ENCODE measurements around the gene UBASH3B. TPM values are rescaled to one million over a fixed set of nuclear protein-coding genes. Genes with fewer than 3 reads are reported as not detected.

The UBASH3B gene
- total RNA-seq, 2 experiments from 2014 or later, result 54.7 to 73.0 TPM

DNA sequence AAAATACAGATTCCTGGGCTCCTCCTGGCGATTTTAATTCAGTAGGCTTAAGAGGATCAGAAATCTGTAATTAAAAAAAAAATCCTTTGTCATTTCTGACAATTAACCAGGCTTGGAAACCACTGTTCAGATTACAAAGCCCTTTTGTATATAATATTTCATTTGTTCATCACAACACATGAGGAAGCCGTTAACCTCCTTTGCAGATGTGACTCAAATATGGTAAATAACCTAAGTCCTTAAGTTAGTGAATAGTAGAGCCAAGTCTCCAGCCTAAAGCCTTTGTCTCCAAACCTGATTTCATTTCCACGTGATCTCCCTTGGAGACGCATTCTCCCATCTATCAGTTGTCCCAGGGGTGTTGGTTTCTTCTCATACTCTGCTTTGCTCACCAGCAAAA, 67.6 kb downstream of the UBASH3B start:
- intact Hi-C loops (cut with micrococcal nuclease; ENCODE audit: unreplicated experiment), result no loop called here
- H3K4me3 ChIP-seq (ENCODE audit: low read depth, low read length, poor library complexity, severe bottlenecking), result no peak overlapping the region
- H2AFZ ChIP-seq (ENCODE audit: low read length), result no peak overlapping the region
- no peaks in the 10 kb centered on the region for H3K9me2 ChIP-seq (ENCODE audit: insufficient read depth, low read length)
- peaks cover 91% of the 10 kb centered on the region for H3K4me1 ChIP-seq (ENCODE audit: insufficient read depth, low read length, poor library complexity, severe bottlenecking)
- no peak for DNase-seq (ENCODE audit: low spot score)
- H4K20me1 ChIP-seq (ENCODE audit: insufficient read depth, low read length), result no peaks in the 10 kb centered on the region
- POLR2A ChIA-PET, result interaction anchor here (0.8 to 2.7 kb wide), 6 partner anchors 9 to 54 kb away, joined by 3 to 8 read pairs (median 4); no protein-coding TSS in a partner anchor
- TF ChIP-seq, protein P1, sequence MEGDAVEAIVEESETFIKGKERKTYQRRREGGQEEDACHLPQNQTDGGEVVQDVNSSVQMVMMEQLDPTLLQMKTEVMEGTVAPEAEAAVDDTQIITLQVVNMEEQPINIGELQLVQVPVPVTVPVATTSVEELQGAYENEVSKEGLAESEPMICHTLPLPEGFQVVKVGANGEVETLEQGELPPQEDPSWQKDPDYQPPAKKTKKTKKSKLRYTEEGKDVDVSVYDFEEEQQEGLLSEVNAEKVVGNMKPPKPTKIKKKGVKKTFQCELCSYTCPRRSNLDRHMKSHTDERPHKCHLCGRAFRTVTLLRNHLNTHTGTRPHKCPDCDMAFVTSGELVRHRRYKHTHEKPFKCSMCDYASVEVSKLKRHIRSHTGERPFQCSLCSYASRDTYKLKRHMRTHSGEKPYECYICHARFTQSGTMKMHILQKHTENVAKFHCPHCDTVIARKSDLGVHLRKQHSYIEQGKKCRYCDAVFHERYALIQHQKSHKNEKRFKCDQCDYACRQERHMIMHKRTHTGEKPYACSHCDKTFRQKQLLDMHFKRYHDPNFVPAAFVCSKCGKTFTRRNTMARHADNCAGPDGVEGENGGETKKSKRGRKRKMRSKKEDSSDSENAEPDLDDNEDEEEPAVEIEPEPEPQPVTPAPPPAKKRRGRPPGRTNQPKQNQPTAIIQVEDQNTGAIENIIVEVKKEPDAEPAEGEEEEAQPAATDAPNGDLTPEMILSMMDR (conservative IDR thresholded peaks at IDR 0.05; ENCODE audit: low read length), result no peak
- no peak for TF ChIP-seq EZH2phosphoT487 (IDR thresholded peaks at IDR 0.05; ENCODE audit: borderline replicate concordance, low read depth, low read length)
- BruUV-seq (replicated peaks), result no TSS peak
- CTCF ChIA-PET (ENCODE audit: unreplicated experiment), result interaction anchor here (1.5 kb wide), 1 partner anchor 25 kb away, joined by 3 read pairs; no protein-coding TSS in a partner anchor
- peaks cover 19% of the 10 kb centered on the region; the same call in 1 of the 2 replicates for H3K79me2 ChIP-seq (ENCODE audit: insufficient read depth, low read depth, low read length)
- no peak overlapping the region for H3K27ac ChIP-seq (ENCODE audit: low read depth, low read length, poor library complexity, severe bottlenecking)
- no peaks in the 10 kb centered on the region for H3K9me3 ChIP-seq (ENCODE audit: low read length)
- peaks cover 12% of the 10 kb centered on the region; the same call in 1 of the 2 replicates for H3K36me3 ChIP-seq (ENCODE audit: insufficient read depth, low read length)
- no peak overlapping the region for H3K4me2 ChIP-seq (ENCODE audit: low read length)

DNA sequence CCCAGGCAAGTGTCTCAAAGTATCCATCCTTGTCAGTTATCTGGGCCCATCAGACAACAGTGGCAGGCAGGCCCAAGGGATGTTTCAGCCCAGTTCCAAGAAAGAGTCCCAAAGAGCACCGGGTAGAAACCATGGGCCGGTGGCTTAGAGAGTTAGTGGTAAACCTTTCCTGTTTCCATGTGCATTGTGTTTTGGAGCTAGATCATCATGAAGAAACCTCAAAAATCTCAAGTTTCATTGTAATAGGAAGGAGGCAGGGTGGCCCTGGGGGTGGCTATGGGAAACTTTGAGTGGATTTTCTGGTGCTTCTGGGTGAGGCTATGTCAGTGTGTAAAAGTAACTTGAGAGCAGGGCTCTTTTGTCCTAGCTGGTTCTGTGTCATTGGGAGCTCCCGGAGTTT, 68.1 kb downstream of the UBASH3B start:
- DNase-seq (ENCODE audit: low spot score), result no peak
- BruUV-seq (replicated peaks), result no TSS peak
- TF ChIP-seq, protein P1 (conservative IDR thresholded peaks at IDR 0.05; ENCODE audit: low read length), result no peak
- no peaks in the 10 kb centered on the region for H3K9me3 ChIP-seq (ENCODE audit: low read length)
- peaks cover 7% of the 10 kb centered on the region; the same call in 1 of the 2 replicates for H3K36me3 ChIP-seq (ENCODE audit: insufficient read depth, low read length)
- H3K79me2 ChIP-seq (ENCODE audit: insufficient read depth, low read depth, low read length), result peaks cover 15% of the 10 kb centered on the region; the same call in 1 of the 2 replicates
- peaks cover 91% of the 10 kb centered on the region for H3K4me1 ChIP-seq (ENCODE audit: insufficient read depth, low read length, poor library complexity, severe bottlenecking)
- no peak overlapping the region for H3K4me3 ChIP-seq (ENCODE audit: low read depth, low read length, poor library complexity, severe bottlenecking)
- POLR2A ChIA-PET, result interaction anchor here (0.6 to 2.7 kb wide), 9 partner anchors 9 to 153 kb away, joined by 3 to 8 read pairs (median 4); no protein-coding TSS in a partner anchor
- no peak overlapping the region for H3K27ac ChIP-seq (ENCODE audit: low read depth, low read length, poor library complexity, severe bottlenecking)
- CTCF ChIA-PET (ENCODE audit: unreplicated experiment), result interaction anchor here (0.6 to 1.5 kb wide), 2 partner anchors 25 to 72 kb away, joined by 3 read pairs; no protein-coding TSS in a partner anchor
- H2AFZ ChIP-seq (ENCODE audit: low read length), result no peak overlapping the region
- H4K20me1 ChIP-seq (ENCODE audit: insufficient read depth, low read length), result no peaks in the 10 kb centered on the region
- intact Hi-C loops (cut with micrococcal nuclease; ENCODE audit: unreplicated experiment), result no loop called here
- no peaks in the 10 kb centered on the region for H3K9me2 ChIP-seq (ENCODE audit: insufficient read depth, low read length)
- H3K4me2 ChIP-seq (ENCODE audit: low read length), result no peak overlapping the region

DNA sequence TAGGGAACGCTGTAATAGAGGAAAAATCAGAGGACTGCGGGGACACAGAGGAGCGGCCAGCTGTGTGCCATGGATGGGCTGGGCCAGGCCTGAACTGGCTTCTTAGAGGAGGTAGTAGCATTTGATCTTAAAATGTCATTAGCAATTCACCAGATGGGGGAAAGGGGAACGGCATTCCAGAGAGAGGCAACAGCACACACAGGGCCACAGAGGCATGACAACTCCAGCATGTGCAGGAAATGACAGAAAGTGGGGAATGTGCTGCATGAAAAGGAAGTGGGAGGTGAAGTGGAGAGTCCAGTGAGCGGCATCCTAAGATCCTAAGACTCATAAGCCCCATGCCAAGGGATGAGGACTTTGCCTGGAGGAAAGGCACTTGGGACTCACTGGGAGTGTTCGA, 69.0 kb downstream of the UBASH3B start:
- CTCF ChIA-PET (ENCODE audit: unreplicated experiment), result interaction anchor here (0.6 kb wide), 1 partner anchor 62 kb away, joined by 3 read pairs; no protein-coding TSS in a partner anchor

More for the DNA sequence above, 69.0 kb downstream of the UBASH3B start:
- no peak overlapping the region for H3K4me2 ChIP-seq (ENCODE audit: low read length)
- H3K79me2 ChIP-seq (ENCODE audit: insufficient read depth, low read depth, low read length), result peaks cover 13% of the 10 kb centered on the region; the same call in 1 of the 2 replicates
- no peak overlapping the region for H3K4me3 ChIP-seq (ENCODE audit: low read depth, low read length, poor library complexity, severe bottlenecking)
- no peaks in the 10 kb centered on the region for H3K9me2 ChIP-seq (ENCODE audit: insufficient read depth, low read length)
- no peak for TF ChIP-seq EZH2phosphoT487 (IDR thresholded peaks at IDR 0.05; ENCODE audit: borderline replicate concordance, low read depth, low read length)
- TF ChIP-seq, protein P1 (conservative IDR thresholded peaks at IDR 0.05; ENCODE audit: low read length), result no peak
- intact Hi-C loops (cut with micrococcal nuclease; ENCODE audit: unreplicated experiment), result no loop called here
- DNase-seq (ENCODE audit: low spot score), result no peak
- H2AFZ ChIP-seq (ENCODE audit: low read length), result no peak overlapping the region
- H3K4me1 ChIP-seq (ENCODE audit: insufficient read depth, low read length, poor library complexity, severe bottlenecking), result peaks cover 91% of the 10 kb centered on the region
- H3K36me3 ChIP-seq (ENCODE audit: insufficient read depth, low read length), result no peaks in the 10 kb centered on the region
- POLR2A ChIA-PET, result interaction anchor here (0.9 to 2.7 kb wide), 6 partner anchors 8 to 55 kb away, joined by 3 to 8 read pairs (median 4); no protein-coding TSS in a partner anchor
- H3K9me3 ChIP-seq (ENCODE audit: low read length), result no peaks in the 10 kb centered on the region
- H3K27ac ChIP-seq (ENCODE audit: low read depth, low read length, poor library complexity, severe bottlenecking), result no peak overlapping the region
- no TSS peak for BruUV-seq (replicated peaks)
- H4K20me1 ChIP-seq (ENCODE audit: insufficient read depth, low read length), result no peaks in the 10 kb centered on the region

Data from OCI-LY7 (cell line).